Kidney tubule cell (primary cell): ENCODE data around the gene ETHE1.
"Not testable (repeated sequence)": the region's sequence is repeated elsewhere in the genome, so short reads cannot be mapped to it uniquely, and the experiment has no call there.

Experiments used
- DNase-seq: peaks from one replicate; pipeline ENCODE4 v3.0.0-alpha.2; 2018; ENCODE audit warnings: low spot score

Gene ETHE1

GRCh38 chr19:43524922-43525835, 1.8 kb downstream of the ETHE1 start:
- peak; percentile 72 for DNase-seq

GRCh38 chr19:43523696-43524095, 3.3 kb downstream of the ETHE1 start:
- not testable (repeated sequence) for DNase-seq

GRCh38 chr19:43522929-43523328, 4.1 kb downstream of the ETHE1 start:
- no peak for DNase-seq

DNA sequence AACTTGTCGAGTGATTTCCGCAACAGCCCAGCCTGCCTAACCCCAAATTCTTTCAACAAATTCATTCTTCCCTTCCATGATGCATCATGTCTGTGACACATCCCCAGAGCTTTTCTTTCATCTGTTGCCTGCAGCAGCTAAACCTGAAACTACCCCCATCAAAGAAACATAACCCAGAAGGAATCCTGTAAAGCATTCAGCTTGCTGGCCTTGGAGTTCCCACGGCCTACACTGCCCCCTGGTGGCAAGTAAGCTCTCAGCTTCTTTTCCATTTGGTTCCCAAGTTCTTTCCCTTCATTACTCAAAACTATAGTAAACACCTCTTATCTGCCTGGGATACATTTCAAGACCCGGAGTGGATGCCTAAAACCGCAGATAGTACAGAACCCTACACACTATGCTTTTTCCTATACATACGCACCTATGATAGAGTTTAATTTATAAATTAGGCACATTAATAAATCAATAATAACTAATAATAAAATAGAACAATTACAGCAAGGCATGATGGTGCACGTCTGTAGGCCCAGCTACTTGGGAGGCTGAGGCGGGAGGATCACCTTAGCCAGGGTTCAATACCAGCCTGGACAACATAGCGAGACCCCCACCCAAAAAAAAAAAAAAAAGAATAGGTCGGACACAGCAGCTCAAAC, 7.4 kb downstream of the ETHE1 start:
- peak; percentile 94 for DNase-seq

DNA sequence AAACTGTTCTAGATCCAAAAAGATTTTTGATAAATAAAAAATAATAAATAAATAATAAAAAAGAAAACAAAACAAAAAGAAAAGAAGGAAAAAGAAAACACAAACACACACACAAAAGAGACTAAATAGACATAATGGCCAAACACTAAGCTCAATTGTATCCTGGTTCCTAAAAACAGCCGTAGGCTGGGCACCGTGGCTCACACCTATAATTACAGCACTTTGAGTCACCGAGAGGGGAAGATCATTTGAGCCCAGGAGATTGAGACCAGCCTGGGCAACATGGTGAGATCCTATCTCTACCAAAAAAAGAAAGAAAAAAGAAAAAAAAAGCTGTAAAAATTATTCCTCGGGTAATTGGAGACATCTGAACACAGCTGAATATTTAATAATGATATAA, 8.9 kb downstream of the ETHE1 start:
- DNase-seq, result no peak

DNA sequence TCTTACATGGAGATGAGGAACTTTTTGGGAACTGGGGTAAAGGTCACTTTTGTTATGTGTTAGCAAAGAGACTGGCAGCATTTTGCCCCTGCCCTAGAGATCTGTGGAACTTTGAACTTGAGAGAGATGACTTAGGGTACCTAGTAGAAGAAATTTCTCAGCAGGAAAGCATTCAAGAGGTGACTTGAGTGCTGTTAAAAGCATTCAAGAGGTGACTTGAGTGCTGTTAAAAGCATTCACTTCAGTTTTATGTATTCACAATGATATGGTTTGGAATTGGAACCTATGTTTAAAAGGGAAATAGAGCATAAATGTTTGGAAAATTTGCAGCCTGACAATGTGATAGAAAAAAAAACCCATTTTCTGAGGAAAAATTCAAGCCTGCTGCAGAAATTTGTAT, 14.6 kb downstream of the ETHE1 start:
- DNase-seq, result not testable (repeated sequence)

DNA sequence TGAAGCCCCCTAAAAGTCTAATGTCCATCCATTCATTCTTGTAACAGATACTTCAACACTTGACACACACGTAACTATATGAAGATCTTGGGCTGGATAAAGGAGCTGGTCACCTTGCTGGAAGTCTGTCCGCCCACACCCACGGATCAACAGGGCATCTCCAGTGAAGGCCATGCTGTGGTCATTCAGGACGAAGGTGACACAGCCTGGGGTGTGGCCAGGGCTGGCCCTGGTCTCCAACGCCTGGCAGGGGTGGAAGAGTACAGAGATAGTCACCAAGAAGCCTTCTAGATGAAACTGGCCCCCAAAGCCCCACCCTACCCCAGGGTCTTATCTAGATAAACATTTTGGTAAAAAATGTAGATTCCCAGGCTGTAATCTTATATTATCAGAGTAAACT, 15.7 kb downstream of the ETHE1 start:
- no peak for DNase-seq

DNA sequence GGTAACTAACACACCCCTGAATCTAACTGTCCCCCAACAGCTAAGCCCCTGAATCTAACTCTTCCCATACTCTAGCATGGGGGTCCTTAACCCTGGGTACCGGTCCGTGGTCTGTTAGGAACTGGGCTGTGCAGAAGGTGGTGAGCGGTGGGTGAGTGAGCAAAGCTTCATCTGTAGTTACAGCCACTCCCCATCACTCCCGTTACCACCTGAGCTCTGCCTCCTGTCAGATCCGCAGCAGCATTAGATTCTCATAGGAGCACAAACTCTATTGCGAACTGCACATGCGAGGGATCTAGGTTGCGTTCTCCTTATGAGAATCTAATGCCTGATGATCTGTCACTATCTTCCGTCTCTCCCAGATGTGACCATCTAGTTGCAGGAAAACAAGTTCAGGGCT, 16.3 kb downstream of the ETHE1 start:
- DNase-seq, result no peak

- DNase-seq, result no peak
Observed at GRCh38 chr19:43507880-43508279, 19.1 kb downstream of the ETHE1 start.

- DNase-seq, result no peak
Observed at GRCh38 chr19:43506629-43507028, 20.4 kb downstream of the ETHE1 start.

DNA sequence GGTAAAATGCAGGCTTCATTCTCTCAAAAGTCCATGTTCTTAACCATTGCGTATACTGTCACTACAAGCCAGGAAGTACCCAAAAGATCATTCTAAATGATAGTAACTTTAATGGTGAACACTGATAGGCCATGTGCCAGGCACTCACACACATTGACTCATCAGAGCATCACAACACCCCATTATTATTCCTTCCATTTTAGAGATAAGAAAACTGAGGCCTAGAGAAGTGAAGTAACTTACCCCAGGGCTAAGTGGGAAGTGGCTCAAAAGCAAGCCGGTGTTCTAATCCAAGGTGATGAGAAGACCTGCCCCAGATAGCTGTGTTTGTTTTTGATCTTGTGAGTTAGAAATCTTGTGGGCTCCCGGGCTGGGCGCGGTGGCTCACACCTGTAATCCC, 21.1 kb downstream of the ETHE1 start:
- DNase-seq, result no peak

DNA sequence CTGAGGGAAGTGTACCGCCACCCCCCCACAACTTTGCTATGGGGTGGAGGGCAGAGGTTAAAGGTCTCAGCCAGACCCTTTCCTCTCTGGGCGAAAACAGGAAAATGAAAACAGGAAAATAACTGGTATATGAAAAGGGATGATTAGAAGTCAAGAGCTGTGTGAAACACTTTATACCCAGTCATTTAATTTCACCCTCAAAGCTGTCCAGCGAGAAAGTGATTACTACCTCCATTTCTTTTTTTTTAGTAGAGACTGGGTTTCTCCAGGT, 21.9 kb downstream of the ETHE1 start:
- no peak for DNase-seq

- DNase-seq, result peak; percentile 49
Observed at GRCh38 chr19:43504426-43505185, 22.4 kb downstream of the ETHE1 start, which contains the start of gene PHLDB3. Gene PHLDB3 (minus strand): TSS chr19:43504746. CDS start chr19:43504118, 628 bp downstream.

DNA sequence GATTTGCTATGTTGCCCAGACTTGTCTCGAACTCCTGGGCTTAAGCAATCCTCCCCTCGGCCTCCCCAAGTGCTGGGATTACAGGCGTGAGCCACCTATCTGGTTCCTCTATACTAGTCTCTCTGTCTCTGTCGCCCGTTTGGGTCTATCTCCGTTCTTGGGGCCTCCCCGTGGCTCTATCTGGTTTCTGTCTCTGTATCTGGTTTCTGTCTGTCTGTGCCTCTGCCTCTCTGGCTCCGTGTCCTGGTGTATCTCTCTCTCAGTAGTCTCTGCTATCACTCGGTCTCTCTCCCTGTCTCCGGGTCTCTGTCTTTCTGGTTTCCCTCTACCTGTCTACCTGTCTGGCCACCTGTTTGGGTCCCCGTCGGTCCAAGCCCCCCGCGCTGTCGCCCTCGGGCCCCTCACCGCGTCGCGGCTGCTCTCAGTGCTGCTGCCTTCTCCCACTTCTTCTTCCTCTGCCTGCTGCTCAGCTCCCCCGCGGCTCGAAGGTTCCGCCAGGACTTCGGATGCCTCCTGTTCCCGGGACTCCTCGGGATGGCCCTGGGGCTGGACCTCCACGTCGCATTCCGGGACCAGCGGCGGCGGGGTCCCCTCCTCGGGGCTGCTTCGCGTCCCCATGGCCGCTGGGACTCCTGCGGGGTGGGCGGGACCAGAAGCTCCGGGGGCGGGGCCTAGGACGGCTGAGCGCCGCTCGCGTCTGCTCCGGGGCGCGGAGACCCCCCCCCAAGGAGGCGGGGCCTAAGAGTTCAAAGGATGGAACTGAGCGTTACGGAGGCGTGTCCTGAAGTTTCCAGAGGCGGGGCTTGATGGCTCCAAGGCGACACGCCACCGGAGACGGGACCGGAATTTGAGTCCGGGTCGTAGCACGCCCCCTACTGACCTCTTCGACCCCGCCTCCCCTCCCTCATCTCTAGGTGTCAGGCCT, 23.2 kb downstream of the ETHE1 start:
- peak; percentile 92 for DNase-seq

DNA sequence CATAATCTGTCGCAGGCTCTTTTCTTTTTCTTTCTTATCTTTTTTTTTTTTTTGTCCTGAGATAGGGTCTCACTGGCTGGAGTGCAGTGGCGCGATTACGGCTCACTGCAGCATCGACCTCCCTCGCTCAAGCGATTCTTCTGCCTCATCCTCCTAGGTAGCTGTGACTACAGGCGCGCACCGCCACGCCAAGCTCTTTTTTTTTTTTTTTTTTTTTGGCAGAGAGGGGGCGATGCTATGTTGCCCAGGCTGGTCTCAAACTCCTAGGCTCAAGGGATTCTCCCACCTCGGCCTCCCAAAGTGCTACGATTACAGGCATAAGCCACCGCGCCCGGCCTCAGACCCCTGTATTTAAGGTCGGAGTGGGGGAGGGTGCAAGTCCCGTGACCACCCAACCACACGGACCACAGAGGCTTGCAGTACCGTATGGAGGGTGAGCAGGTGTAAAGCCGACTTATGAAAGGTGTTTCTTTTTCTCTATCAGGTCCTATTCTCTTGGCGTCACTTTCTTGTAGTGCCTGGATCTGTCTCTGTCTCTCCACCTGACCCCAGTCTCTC, 24.5 kb downstream of the ETHE1 start:
- no peak for DNase-seq

- DNase-seq, result no peak
Observed at GRCh38 chr19:43501661-43502418, 25.2 kb downstream of the ETHE1 start.

DNA sequence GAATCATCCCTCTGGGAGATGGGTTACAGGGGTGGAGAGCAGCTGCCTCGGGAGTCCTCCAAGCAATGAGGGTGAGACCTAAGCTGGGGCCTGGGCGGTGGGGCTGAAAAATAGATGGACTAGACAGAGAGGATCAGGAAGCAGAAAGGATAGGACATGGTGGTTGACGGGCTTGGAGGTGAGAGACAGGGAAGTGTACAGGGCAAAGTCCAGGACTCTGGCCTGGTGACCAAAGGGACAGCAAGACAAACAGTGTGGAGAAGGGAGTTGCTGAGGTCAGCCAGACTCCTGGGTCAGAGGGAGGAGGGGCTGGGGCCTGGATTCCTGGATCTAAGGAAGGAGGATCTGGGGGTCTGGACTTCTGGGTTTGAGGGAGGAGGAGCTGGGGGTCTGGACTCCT, 28.0 kb downstream of the ETHE1 start:
- DNase-seq, result no peak

- DNase-seq, result no peak
Observed at GRCh38 chr19:43498233-43498842, 28.7 kb downstream of the ETHE1 start.

GRCh38 chr19:43496960-43497359, 30.0 kb downstream of the ETHE1 start:
- DNase-seq, result no peak

DNA sequence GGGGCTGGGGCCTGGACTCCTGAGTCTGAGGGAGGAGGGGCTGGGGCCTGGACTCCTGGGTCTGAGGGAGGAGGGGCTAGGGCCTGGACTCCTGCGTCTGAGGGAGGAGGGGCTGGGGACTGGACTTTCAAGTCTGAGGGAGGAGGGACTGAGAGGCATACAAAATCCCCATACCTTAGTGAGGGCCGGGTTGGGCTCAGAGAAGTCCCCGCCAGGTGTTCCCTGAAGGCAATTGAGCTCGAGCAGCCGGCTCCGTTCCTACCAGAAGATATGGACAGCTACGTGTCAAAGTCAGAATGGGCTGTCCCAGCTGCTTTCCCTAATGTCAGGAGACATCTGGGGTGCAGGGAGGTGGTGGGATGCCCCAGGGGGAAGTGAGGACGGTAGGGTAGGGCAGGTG, 31.9 kb downstream of the ETHE1 start:
- DNase-seq, result no peak
